Liver (tissue), 9 donors: ENCODE results near the gene CUX1. TPM values are rescaled to one million over a fixed set of nuclear protein-coding genes. Genes with fewer than 3 reads are reported as not detected.

Source experiments
- DNase-seq: peaks from one replicate; pipeline ENCODE4 v3.0.0-alpha.2; 2017; ENCODE audit warnings: low spot score
- H3K27ac ChIP-seq, 2 donors: one replicate each; pipeline ENCODE4 v1.7.0; 2013; ENCODE audit warnings: inconsistent platforms in 2 of 2, low read length in 2 of 2, control low read depth in 1 of 2, low read depth in 1 of 2, mild to moderate bottlenecking in 1 of 2
- H3K27me3 ChIP-seq, 4 donors: one replicate each; pipeline versions ENCODE4 v1.6.1 to v1.7.0; 2013; ENCODE audit warnings: low read length in 3 of 4, inconsistent platforms in 1 of 4, mild to moderate bottlenecking in 1 of 4, moderate library complexity in 1 of 4; ENCODE audit not compliant: control insufficient read depth in 4 of 4, insufficient read depth in 4 of 4
- H3K36me3 ChIP-seq, 4 donors: one replicate each; pipeline versions ENCODE4 v1.6.1 to v1.7.0; 2013; ENCODE audit warnings: low read length in 3 of 4, mild to moderate bottlenecking in 3 of 4, low read depth in 1 of 4, moderate library complexity in 1 of 4; ENCODE audit not compliant: control insufficient read depth in 4 of 4, insufficient read depth in 3 of 4
- H3K4me1 ChIP-seq, 4 donors: one replicate each; pipeline versions ENCODE4 v1.6.1 to v1.7.0; 2013; ENCODE audit warnings: low read length in 3 of 4, mild to moderate bottlenecking in 3 of 4, moderate library complexity in 1 of 4; ENCODE audit not compliant: control insufficient read depth in 4 of 4, insufficient read depth in 4 of 4
- H3K4me3 ChIP-seq, 3 donors: one replicate each; pipeline versions ENCODE4 v1.6.1 to v1.7.0; 2013; ENCODE audit warnings: low read length in 3 of 3, control low read depth in 1 of 3, low read depth in 1 of 3, mild to moderate bottlenecking in 1 of 3
- H3K9ac ChIP-seq, 2 donors: one replicate each; pipeline ENCODE4 v1.7.0; 2013; ENCODE audit warnings: low read length in 2 of 2, mild to moderate bottlenecking in 2 of 2, moderate library complexity in 2 of 2, control low read depth in 1 of 2, low read depth in 1 of 2
- H3K9me3 ChIP-seq, 4 donors: one replicate each; pipeline versions ENCODE4 v1.6.1 to v1.7.0; 2013; ENCODE audit warnings: low read length in 3 of 4; ENCODE audit not compliant: control insufficient read depth in 4 of 4
- ATF3 ChIP-seq: IDR thresholded peaks from 2 replicates; pipeline ENCODE4 v1.6.1; 2016; ENCODE audit warnings: antibody characterized with exemption
- EGR1 ChIP-seq, 2 donors: IDR thresholded peaks; 2 replicates each; pipeline ENCODE4 v1.6.1; 2016 to 2018; ENCODE audit warnings: antibody characterized with exemption in 2 of 2, low read depth in 2 of 2
- FOXA1 ChIP-seq: IDR thresholded peaks from 2 replicates; pipeline ENCODE4 v1.6.1; 2016; ENCODE audit warnings: antibody characterized with exemption
- GABPA ChIP-seq, 2 donors: IDR thresholded peaks in 1 of 2; conservative IDR thresholded peaks in 1 of 2; 2 replicates each; pipeline ENCODE4 v1.6.1; 2016; ENCODE audit warnings: antibody characterized with exemption in 2 of 2, mild to moderate bottlenecking in 1 of 2, moderate library complexity in 1 of 2
- HNF4A ChIP-seq, 2 donors: conservative IDR thresholded peaks; 2 replicates each; pipeline ENCODE4 v1.6.1; 2016; ENCODE audit warnings: antibody characterized with exemption in 2 of 2, mild to moderate bottlenecking in 2 of 2
- HNF4G ChIP-seq: IDR thresholded peaks from 2 replicates; pipeline ENCODE4 v1.6.1; 2016; ENCODE audit warnings: antibody characterized with exemption
- JUND ChIP-seq, 2 donors: IDR thresholded peaks; 2 replicates each; pipeline ENCODE4 v1.6.1; 2016; ENCODE audit warnings: antibody characterized with exemption in 2 of 2
- MAX ChIP-seq: IDR thresholded peaks from 2 replicates; pipeline ENCODE4 v1.6.1; 2016; ENCODE audit warnings: antibody characterized with exemption
- NR2F2 ChIP-seq: IDR thresholded peaks from 2 replicates; pipeline ENCODE4 v1.6.1; 2016; ENCODE audit warnings: antibody characterized with exemption
- RAD21 ChIP-seq, 2 donors: IDR thresholded peaks; 2 replicates each; pipeline ENCODE4 v1.6.1; 2016; ENCODE audit warnings: antibody characterized with exemption in 2 of 2, mild to moderate bottlenecking in 2 of 2
- RXRA ChIP-seq, 2 donors: IDR thresholded peaks; 2 replicates each; pipeline ENCODE4 v1.6.1; 2017 to 2018; ENCODE audit warnings: antibody characterized with exemption in 2 of 2, mild to moderate bottlenecking in 1 of 2
- SP1 ChIP-seq: IDR thresholded peaks from 2 replicates; pipeline ENCODE4 v1.6.1; 2018; ENCODE audit warnings: antibody characterized with exemption, mild to moderate bottlenecking
- TAF1 ChIP-seq: conservative IDR thresholded peaks from 2 replicates; pipeline ENCODE4 v1.6.1; 2016; ENCODE audit warnings: antibody characterized with exemption, mild to moderate bottlenecking
- YY1 ChIP-seq: IDR thresholded peaks from 2 replicates; pipeline ENCODE4 v1.6.1; 2016; ENCODE audit warnings: antibody characterized with exemption, mild to moderate bottlenecking
- WGBS: extraction: QIAGEN DNeasy Blood & Tissue Kit; methylation state at CpG from one replicate; pipeline ENCODE4 v1.1.7; 2013; 5-methylcytosine and 5-hydroxymethylcytosine counted together
- polyA plus RNA-seq, 2 donors: library from polyadenylated mRNA; stranded (reverse) in 1 of 2; unstranded in 1 of 2; fragments of 200-250 nt in 1 of 2; fragments of >200 nt in 1 of 2; fragmentation: Nextera tagmentation in 1 of 2; extraction: Ambion mirVana in 1 of 2; gene quantifications; one replicate each; pipeline versions ENCODE4 v1.2.1 to v1.2.3, GENCODE V29; 2013 to 2015
- total RNA-seq, 2 donors: library from RNA; depleted of rRNA; stranded (reverse); fragments of >200 nt; gene quantifications; one replicate each; pipeline ENCODE4 v1.2.3, GENCODE V29; 2014
- TF ChIP-seq, protein P1 (sequence below): IDR thresholded peaks from 2 replicates; pipeline ENCODE4 v1.6.1; 2016; ENCODE audit warnings: antibody characterized with exemption
- donor health status: healthy.
- donor health status: healthy.
- donor health status: healthy.
- donor health status: healthy.
- donor health status: healthy.

The CUX1 gene
- total and polyA plus RNA-seq, 4 donors = 18.6 to 40.6 (median 21.4) TPM

DNA sequence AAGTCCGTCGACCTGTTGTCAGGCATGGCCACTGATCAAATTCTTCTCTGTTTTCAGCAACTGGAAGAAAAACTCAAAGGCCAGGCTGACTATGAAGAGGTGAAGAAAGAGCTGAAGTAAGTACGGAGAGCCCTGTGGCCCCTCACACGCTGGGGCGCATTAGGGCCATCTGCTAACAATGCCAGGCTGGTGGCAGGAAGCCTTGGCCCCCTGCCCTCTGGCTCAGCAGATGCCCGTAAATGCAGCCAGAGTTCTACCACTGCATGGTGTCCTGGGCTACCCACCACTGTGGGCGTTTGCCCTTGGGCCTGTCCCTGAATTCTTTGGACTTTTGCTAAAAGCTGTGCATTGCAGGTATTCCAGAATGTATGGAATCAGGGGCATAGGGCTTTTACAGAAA, 372.3 kb downstream of the CUX1 start:
- no peak for DNase-seq
- Histone ChIP-seq H3K9me3 (no peaks in the 10 kb centered on the region), H3K4me3 (no peak overlapping the region), H3K27me3 (no peaks in the 10 kb centered on the region), H3K9ac (no peak overlapping the region), H3K27ac (no peak overlapping the region), H3K4me1 (no peaks in the 10 kb centered on the region), H3K36me3 (peaks cover 7 to 41% (median 16%) of the 10 kb centered on the region in 4 donors)
- TF ChIP-seq HNF4A (conservative IDR thresholded peaks at IDR 0.05) = no peak
- no peak for TF ChIP-seq EGR1 (IDR thresholded peaks at IDR 0.05; ENCODE audit: low read depth in 2 of 2)
- TF ChIP-seq GABPA (IDR thresholded peaks at IDR 0.05 in 1 of 2, conservative IDR thresholded peaks at IDR 0.05 in 1 of 2) = no peak
- TF ChIP-seq JUND (IDR thresholded peaks at IDR 0.05) = no peak
- no peak for TF ChIP-seq TAF1
- TF ChIP-seq SP1 = no peak
- TF ChIP-seq RXRA (IDR thresholded peaks at IDR 0.05) = no peak
- WGBS = 91% methylated on average over 7 of the region's 7 CpGs

DNA sequence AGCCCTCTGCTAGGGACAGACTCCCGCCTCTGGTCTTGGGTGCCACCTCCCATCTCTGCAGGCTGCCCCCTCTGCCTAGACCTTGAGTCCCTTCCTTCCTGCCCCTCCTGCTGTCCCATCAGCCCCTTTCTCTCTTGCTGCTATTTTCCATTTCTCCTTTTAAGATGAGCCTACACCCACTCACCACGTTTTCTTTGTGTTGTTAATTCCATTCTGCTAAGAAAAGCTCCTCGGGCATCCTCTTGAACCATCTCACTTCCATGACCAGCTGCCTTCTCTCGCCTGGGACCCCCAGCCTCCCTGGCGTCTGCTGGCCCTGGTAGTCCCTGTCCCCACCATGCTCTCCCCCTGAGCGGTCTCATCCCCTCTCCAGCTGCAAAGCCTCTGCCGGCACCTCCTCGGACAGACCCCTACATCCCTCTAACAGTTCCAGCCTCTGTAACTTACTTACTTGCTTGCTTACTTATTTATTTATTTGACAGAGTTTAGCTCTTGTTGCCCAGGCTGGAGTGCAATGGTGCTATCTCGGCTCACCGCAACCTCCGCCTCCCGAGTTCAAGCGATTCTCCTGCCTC, 373.4 kb downstream of the CUX1 start:
- H3K27me3 ChIP-seq = no peaks in the 10 kb centered on the region
- no peak overlapping the region for H3K9ac ChIP-seq
- H3K27ac ChIP-seq = no peak overlapping the region
- 89% methylated on average over 13 of the region's 13 CpGs for WGBS
- H3K36me3 ChIP-seq = peaks cover 4 to 42% (median 20%) of the 10 kb centered on the region in 4 donors
- H3K9me3 ChIP-seq = no peaks in the 10 kb centered on the region
- TF ChIP-seq TAF1 (no peak), SP1 (no peak), NR2F2 (no peak), JUND (IDR thresholded peaks at IDR 0.05) (no peak), ATF3 (no peak), MAX (no peak), GABPA (IDR thresholded peaks at IDR 0.05 in 1 of 2, conservative IDR thresholded peaks at IDR 0.05 in 1 of 2) (no peak), RAD21 (IDR thresholded peaks at IDR 0.05) (no peak), HNF4A (conservative IDR thresholded peaks at IDR 0.05) (no peak), FOXA1 (no peak)
- TF ChIP-seq, protein P1, sequence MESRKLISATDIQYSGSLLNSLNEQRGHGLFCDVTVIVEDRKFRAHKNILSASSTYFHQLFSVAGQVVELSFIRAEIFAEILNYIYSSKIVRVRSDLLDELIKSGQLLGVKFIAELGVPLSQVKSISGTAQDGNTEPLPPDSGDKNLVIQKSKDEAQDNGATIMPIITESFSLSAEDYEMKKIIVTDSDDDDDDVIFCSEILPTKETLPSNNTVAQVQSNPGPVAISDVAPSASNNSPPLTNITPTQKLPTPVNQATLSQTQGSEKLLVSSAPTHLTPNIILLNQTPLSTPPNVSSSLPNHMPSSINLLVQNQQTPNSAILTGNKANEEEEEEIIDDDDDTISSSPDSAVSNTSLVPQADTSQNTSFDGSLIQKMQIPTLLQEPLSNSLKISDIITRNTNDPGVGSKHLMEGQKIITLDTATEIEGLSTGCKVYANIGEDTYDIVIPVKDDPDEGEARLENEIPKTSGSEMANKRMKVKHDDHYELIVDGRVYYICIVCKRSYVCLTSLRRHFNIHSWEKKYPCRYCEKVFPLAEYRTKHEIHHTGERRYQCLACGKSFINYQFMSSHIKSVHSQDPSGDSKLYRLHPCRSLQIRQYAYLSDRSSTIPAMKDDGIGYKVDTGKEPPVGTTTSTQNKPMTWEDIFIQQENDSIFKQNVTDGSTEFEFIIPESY = no peak
- H3K4me1 ChIP-seq = no peaks in the 10 kb centered on the region
- no peak for DNase-seq
- no peak overlapping the region for H3K4me3 ChIP-seq

DNA sequence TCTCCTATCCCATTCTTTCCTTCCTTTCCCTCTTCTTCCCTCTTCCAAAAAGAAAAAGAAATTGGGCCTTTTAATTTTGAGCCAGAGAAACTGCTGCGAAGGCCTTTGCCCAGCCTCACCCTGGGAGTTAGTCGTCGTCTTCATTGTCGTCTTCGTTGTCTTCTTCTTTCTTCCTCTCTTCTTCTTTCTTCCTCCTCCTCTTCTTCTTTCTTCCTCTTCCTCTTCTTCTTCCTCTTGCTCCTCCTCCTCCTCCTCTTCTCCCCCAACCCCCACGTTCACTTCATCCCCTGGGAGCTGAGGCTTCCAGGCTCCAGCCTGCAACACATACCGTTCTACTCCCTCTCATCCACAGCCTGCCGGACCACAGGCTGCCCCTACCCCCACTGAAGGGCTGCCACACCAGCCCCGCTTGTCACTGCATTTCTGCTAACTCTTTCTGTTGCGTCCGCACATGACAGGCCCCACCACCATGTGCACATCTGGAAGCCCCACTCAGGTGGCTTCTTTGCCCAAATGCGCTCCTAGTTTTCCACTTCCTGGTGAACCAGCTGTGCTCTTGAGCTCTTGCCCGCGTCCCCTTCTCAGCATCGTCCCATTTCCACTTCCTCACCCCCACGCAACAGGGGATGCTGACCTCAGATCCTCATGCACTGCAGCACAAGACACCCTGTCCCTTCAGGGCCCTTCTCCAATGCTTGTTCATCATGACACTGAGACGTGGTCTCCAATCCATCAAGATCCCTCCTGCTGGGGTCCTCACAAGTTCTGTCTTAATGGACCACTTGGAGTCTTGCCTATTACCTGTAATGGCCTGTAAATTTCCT, 374.3 kb downstream of the CUX1 start:
- TF ChIP-seq FOXA1 (no peak), HNF4G (no peak), EGR1 (IDR thresholded peaks at IDR 0.05; ENCODE audit: low read depth in 2 of 2) (no peak), SP1 (no peak), NR2F2 (no peak), JUND (IDR thresholded peaks at IDR 0.05) (no peak), YY1 (no peak)
- no peak overlapping the region for H3K27ac ChIP-seq
- peaks cover 0 to 48% (median 20%) of the 10 kb centered on the region in 4 donors for H3K36me3 ChIP-seq
- H3K4me1 ChIP-seq = no peaks in the 10 kb centered on the region
- no peaks in the 10 kb centered on the region for H3K9me3 ChIP-seq
- WGBS = 95% methylated on average over 17 of the region's 17 CpGs
- DNase-seq = no peak
- no peak overlapping the region for H3K4me3 ChIP-seq
- no peaks in the 10 kb centered on the region for H3K27me3 ChIP-seq
- no peak overlapping the region for H3K9ac ChIP-seq
